Erythroblast (primary cell): Measurements from ENCODE around the gene PTPRT.

Experiments
- GATA1 ChIP-seq: IDR thresholded peaks from 2 replicates; pipeline ENCODE4 v1.6.1; 2011; ENCODE audit warnings: low read depth, mild to moderate bottlenecking, control low read depth, low read length, moderate library complexity
- POLR2A ChIP-seq: IDR thresholded peaks from 2 replicates; pipeline ENCODE4 v1.6.1; 2011; ENCODE audit warnings: mild to moderate bottlenecking, low read length

DNA sequence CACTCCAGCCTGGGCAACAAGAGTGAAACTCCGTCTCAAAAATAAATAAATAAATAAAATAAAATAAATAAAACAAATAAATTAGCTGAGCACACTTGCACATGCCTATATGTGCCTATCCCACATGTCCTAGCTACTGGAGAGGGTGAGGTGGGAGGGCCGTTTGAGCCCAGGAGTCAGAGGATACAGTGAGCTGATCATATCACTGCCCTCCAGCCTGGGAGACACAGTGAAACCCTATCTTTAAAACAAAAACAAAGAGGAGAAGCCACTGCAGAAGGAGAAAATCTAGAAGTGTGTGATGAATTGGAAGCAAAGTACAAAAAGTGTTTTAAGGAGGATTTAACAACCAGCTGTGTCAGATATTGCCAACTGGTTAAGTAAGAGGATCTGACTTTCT is 728.4 kb downstream of the PTPRT start:
- TF ChIP-seq POLR2A: no peak
- no peak for TF ChIP-seq GATA1
